A172 (cell line): ENCODE measurements around the gene NFIX. TPM values are rescaled to one million over a fixed set of nuclear protein-coding genes. Genes with fewer than 3 reads are reported as not detected.
A peak's percentile ranks its signal among the peaks of the same experiment; 100 is the strongest.
"Not testable (repeated sequence)": the region's sequence is repeated elsewhere in the genome, so short reads cannot be mapped to it uniquely, and the experiment has no call there.

Experiments used
- DNase-seq: peaks from one replicate; pipeline ENCODE4 v3.0.0-alpha.2; 2015; ENCODE audit warnings: low spot score
- total RNA-seq: library from RNA; depleted of rRNA; stranded (reverse); fragments of >200 nt; shearing (Covaris generic); gene quantifications from 2 replicates; pipeline ENCODE4 v1.2.3, GENCODE V29; 2014; rRNA removed

Gene NFIX
- 17.0 and 25.7 TPM in 2 replicates for total RNA-seq

DNA sequence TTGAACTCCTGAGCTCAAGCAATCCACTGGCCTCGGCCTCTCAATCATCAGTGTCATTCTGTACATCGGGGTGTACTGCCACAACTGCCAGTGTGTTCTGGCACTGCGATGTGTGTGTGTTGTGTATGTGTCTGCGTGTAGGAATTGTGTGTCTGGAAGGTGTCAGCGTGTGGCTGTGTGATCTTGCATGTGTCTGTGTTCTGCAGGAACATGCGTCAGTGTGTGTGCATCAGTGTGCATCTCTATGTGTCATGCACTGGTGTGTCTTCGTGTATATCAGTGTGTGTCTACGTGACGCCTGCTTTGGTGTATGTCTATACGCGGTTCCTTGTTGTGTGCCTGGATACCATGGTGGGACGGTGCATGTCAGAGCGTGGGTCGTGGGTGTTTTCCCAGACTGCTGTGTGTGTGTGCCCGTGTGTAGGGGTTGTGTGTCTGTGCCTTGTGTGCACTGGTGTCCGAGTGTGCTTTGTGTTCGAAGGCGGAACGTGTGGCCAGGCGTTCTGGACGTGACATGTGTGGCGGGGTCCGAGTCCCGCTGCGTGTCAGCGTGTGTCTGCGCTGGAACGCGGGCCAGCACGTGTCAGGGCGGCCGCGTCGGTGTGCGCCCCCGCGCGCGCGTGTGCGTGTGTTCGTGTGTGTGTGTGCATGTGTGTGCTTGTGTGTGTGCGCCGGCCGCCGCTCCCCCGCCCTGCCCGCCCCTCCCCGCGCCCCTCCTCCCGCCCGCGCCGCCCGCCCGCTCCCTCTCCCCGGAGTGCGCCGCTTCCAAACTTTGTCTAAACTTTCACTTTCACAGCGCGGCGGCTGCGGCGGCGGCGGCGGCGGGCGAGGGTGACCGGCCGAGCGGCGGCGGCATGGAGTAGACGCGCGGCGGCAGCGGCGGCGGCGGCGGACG, at the start of gene NFIX:
Gene NFIX, plus strand, starts transcription at position 775 of the 895 bp plus-strand sequence. CDS start 363 bp downstream, outside the sequence.
- DNase-seq = no peak

DNA sequence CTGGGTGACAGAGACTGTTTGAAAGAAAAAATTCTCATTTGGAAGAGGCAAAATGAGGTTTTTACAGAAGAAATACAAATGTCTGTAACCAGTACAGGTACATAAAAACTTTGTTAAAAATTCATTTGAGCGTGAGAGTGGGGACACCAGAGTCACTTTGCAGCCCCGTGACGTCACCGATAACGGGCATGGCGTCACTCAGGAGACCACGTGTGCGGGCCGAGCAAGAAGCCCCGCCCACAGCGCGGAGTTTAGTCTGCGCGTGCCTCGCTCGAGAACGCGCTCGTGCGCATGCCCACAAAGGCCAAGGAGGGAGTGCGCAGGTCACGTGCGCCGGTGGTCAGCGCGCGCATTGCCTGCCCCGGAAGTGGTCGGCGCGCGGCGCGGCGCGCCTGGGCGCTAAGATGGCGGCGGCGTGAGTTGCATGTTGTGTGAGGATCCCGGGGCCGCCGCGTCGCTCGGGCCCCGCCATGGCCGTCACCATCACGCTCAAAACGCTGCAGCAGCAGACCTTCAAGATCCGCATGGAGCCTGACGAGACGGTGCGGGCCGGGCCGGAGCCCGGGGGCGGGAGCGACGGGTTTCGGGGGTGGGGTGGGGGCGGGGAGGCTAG, 49.7 kb upstream of the NFIX start, which contains the start of gene RAD23A:
Gene RAD23A, plus strand, starts transcription at position 384 of the 613 bp plus-strand sequence. Its CDS starts 87 bp downstream, at position 471.
- DNase-seq = peak; percentile 95

DNA sequence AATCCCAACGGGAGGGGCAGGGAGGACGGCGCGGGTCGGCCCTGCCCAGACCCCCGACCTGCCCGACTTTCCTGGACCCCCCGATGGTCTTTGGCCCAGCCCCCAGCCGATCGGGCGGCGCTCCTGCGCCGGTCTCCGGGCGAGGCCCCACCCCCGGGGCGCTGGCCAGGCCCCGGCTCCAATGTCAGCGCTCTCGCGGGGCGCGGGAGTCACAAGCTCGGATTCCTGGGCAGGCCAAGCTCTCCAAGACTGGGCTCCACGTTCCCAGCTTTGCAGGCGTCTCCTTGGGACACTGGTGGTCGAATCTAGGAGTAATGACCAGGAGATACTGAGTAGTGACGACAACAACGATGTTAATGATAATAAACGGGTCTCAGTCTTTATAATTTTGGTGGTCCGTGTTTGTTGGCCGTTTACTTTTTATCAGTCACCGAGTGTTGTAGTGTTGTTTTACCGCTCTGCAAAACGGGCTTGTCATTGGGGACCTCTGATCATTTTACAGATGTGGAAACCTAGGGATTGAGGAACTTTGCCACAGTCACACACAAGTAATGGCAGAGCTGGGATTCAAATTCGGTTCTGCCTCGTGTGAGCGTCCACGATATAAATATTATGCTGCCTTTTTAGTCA, 49.1 kb upstream of the NFIX start:
- peak; percentile 63 for DNase-seq

DNA sequence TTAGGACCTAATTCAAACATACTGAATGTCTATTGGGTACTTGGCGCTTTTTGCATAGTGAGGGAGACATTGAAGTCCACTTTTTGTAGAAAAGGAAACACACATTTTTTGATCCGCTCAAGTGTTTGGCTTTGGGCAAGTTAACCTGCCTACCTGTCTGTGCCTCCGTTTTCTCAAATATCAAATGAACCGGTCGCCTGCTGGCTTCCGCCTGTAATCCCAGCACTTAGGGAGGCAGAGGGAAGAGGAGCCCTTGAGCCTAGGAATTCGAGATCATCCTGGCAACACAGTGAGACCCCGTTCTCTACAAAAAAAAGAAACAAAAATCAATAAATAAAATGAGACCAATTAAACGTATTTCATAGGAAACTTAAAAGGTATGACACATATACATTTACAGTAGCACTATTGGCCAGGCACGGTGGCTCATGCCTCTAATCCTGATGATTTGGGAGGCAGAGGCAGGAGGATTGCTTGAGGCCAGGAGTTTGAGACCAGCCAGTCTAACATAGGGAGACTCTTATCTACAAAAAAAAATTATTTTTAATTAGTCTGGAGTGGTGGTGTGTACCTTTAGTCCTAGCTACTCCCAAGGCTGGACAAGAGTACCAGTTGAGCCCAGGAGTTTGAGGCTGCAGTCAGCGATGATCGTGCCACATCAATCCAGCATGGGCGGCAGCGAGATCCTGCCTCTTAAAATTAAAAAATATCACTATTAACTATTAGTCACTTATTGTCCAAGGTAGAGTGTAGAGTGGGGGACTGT, 48.4 kb upstream of the NFIX start:
- no peak for DNase-seq

DNA sequence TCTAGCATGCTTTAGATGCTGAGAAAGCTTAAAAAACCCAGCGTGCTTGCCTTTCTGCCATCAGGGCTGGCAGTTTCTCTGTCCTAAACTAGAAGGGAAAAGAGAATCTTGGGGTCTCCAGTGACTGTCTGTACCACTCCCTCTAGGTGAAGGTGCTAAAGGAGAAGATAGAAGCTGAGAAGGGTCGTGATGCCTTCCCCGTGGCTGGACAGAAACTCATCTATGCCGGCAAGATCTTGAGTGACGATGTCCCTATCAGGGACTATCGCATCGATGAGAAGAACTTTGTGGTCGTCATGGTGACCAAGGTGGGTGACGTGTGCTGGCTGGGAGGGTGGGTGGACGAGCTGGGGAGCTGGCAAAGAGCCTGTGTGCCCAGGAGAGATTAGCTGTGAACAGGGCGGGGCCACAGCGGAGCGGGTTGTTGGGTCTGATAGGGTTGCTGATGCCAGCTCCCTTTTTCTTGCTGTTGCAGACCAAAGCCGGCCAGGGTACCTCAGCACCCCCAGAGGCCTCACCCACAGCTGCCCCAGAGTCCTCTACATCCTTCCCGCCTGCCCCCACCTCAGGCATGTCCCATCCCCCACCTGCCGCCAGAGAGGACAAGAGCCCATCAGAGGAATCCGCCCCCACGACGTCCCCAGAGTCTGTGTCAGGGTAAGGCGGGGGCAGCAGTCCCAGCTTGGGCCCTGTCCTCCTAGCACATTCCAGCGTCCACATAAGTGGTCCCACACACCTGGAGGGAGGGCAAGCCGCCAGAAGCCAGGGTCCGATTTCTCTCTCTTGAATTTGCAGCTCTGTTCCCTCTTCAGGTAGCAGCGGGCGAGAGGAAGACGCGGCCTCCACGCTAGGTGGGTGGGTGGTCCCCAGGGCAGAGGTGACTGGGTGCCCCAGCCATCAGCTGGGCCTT, 47.3 kb upstream of the NFIX start:
- DNase-seq = no peak

DNA sequence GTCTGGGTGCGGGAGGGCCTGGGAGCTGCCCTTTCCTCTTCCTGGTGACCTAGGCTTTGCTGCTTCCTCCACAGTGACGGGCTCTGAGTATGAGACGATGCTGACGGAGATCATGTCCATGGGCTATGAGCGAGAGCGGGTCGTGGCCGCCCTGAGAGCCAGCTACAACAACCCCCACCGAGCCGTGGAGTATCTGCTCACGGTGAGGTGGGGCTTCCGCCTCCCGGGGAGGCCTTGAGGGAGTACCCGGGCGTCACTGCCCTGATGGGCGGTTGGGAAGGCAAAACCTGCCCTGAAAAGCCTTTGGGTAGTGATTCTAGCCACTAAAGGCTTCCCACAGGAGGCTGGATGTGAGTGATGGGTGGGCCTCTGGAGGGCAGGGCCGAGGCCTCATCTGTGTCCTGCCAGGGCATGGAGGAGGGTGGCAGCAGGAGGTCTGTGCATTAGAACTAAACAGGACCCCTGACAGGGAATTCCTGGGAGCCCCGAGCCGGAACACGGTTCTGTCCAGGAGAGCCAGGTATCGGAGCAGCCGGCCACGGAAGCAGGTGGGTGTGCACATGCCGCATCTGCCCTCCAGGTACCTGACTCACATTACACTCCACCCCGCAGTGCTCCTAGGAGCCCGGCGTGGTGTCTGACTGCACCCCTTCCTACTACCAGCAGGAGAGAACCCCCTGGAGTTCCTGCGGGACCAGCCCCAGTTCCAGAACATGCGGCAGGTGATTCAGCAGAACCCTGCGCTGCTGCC, 46.5 kb upstream of the NFIX start:
- DNase-seq = no peak

DNA sequence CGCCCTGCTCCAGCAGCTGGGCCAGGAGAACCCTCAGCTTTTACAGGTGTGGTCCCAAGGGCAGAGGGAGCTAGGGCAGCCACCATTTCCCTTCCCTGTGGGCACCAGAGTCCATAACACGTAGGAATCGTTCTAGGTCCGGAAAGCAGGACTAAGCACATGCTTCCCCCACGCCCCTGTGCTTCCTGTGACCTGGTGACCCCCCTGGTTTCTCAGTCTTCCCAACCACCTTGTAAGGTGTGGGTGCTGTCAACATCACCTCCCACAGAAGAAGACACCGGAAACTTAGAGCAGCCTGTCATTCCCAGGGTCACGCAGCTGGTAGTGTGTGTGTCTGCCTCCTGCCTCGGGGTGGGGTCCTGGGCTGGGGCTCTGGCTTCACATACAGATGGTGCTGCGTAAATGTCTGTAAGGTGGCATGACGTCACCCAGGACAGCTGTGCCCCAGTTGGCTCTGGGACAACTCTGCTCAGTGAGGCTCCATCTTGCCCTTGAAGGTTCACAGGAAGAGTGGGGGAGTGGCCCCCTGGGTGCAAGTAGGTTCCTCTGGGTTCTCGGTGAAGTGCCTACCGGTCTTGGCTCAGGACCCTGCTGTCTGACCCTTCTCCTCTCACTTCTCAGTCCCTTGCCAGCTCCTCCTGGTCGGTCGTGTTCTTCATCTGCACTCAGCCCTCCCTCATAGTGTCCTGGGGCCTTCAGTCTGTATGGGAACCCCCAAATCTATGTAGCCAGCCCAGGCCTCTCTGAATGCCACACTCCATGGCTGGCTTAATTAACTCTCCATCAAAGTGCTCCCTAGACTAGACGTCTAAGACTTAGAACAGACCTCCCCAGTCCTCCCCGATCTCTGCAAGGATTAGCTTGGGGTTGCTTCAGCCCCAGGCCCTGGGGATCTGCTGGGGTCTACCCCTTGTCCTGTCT, 45.7 kb upstream of the NFIX start:
- DNase-seq = no peak

DNA sequence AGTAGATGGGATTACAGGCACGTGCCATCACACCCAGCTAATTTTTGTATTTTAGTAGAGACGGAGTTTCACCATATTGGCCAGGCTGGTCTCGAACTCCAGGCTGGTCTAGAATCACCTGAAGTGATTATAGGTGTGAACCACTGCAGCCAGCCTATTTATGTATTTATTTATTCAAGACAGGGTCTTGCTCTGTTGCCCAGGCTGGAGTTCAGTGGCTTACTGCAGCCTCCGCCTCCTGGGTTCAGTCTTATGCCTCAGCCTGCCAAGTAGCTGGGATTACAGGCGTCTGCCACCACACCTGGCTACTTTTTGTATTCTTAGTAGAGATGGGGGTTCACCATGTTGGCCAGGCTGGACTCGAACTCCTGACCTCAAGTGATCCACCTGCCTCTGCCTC, 43.2 kb upstream of the NFIX start:
- not testable (repeated sequence) for DNase-seq

DNA sequence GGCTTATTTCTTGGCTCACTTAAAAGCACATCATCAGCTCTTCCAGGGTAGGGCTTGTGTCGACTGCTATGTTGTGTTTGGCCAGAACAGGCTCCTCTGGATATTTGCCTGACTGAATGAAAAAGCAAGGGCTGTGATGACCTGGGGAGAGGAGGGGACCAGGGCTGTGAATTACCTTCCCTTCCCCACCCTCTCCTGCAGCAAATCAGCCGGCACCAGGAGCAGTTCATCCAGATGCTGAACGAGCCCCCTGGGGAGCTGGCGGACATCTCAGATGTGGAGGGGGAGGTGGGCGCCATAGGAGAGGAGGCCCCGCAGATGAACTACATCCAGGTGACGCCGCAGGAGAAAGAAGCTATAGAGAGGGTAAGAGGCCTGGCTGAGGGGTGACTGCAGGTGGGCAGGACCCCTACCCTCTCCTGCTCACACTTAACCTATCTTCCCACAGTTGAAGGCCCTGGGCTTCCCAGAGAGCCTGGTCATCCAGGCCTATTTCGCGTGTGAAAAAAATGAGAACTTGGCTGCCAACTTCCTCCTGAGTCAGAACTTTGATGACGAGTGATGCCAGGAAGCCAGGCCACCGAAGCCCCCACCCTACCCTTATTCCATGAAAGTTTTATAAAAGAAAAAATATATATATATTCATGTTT, 42.7 kb upstream of the NFIX start:
- peak; percentile 81 for DNase-seq

DNA sequence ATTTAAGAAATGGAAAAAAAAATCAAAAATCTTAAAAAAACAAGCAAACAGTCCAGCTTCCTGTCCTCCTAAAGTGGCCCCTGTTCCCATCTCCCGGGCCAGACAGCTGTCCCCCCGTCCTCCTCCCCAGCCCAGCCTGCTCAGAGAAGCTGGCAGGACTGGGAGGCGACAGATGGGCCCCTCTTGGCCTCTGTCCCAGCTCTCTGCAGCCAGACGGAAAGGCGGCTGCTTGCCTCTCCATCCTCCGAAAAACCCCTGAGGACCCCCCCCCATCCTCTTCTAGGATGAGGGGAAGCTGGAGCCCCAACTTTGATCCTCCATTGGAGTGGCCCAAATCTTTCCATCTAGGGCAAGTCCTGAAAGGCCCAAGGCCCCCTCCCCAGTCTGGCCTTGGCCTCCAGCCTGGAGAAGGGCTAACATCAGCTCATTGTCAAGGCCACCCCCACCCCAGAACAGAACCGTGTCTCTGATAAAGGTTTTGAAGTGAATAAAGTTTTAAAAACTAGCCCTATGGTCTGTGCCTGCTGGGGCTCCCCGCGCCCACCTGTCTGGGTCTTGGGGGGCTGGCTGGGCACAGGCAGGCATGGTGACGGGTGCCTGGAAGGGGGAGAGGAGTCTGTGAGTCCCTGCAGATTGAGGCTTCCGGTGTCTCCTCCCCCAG, 42.0 kb upstream of the NFIX start:
- DNase-seq = no peak

DNA sequence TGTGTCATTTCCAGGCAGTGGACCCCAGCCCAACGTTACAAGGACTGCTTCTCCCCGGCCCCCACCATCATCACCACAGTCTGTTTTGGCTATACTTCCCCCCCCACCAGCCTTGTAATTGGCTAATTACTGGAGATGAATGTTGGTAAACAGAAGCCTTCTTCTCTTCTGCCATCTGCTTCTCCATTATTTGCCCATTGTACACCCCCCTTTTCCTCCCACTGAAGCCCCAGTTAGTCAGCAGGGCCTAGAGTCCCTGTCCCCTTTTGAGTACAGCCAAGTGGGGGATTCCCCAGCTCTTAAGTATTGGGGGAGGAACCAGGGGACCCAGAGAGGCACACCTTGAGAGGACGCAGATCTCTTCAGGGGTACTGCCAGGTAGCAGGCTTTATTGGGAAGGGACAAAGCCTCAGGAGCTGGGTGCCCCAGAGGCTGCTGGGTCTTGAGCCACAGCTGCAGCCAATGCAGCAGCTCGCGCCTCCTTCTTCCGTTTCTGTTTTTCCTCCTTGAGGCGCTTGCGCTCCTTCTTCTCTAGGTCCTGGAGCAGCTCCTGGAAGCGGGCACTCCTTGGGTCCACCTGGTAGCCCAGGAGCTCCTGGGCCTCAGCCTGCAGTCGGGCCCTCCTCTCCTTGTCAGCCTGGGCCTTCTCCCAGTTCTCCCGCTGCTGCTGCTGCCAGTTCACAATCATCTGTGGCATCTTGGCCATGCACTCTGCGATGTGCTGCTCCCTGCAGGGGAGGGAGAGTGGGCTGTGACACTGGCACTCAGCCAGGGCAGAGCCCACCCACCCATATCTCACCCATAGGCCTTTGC, 41.3 kb upstream of the NFIX start:
- no peak for DNase-seq

DNA sequence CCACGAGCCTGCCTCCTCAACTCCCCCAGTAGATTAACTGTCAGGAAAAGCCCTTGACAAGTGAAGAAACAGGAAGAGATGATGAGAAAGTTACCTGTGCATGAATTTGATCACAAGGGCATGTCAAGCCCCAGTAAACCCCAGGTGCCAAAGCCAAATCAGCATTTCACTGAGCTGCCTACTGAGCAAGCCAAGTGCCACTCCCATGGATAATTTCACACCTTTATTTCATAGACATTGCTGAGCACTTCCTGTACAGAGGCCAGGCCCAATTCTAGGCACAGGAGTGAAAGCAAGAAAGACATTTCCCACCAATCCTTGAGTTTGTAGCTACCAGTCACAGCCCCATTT, 40.7 kb upstream of the NFIX start:
- DNase-seq = no peak

DNA sequence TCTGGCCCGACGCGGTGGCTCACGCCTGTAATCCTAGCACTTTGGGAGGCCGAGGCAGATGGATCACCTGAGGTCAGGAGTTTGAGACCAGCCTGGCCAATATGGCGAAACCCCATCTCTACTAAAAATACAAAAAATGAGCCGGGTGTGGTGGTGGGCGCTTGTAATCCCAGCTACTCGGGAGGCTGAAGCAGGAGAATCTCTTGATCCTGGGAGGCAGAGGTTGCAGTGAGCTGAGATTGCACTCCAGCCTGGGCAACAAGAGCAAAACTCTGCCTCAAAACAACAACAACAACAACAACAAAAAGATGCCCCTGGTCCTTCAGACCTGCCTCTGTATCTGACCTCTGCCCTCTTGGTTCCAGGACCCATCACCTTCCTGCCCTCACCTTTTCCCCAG, 39.7 kb upstream of the NFIX start:
- DNase-seq = not testable (repeated sequence)

DNA sequence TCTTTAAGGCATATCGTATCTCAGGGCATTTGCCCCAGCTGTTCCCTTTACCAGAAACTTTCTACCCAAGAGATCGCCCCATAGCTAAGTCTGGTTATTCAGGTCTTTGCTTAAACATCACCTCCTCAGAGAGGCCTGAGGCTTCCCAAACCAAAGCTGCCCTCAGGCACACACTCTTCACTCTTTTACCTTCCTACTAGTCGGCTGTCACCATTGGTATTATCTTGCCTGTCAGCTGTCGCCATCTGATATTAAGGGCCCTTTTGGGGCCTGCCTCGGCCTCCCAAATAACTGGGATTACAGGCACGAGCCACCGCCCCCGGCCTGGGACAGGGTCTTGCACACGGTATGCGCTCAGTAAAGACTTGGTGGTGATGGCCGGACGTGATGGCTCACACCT, 39.3 kb upstream of the NFIX start:
- DNase-seq = no peak

DNA sequence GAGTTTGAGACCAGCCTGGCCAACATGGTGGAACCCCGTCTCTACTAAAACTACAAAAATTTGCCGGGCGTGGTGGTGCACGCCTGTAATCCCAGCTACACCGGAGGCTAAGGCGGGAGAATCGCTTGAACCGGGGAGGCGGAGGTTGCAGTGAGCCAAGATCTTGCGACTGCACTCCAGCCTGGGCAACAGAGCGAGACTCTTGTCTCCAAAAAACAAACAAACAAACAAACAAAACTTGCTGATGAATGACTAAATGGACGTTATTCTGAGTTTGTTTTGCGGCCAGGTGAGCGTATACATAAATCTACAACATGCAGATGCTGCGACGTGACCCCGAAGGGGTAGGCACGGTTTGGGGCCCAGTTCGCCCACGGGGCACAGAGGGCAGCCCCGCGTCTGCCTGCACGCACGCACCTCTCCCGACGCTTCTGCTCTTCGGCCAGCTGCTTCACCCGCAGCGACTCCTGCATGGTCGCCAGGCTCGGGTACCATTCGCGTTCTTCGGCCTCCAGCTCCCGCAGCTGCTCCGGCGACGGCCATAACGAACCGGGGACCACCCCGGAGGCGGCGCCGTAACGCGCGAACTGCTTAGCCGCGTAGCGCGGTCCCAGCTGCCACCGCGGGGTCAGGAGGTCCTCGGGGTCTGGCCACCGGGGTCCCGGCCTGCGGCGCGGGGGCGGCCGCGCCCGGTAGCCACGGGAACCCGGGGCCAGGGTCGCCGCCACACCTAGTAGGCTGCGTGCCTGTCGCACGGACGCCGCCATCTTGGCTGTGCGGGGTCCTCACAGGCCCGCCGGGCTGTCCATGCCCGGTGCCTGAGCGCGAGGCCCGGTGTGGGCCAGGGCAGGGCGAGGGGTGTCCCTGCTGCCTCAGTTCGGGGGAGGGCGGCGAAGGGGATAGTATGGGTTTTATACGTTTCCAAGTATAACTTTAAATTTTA, 38.6 kb upstream of the NFIX start, which contains the start of gene GADD45GIP1:
Gene GADD45GIP1, minus strand, starts transcription at position 778 of the 943 bp plus-strand sequence. Its CDS starts 11 bp downstream, at position 767.
- DNase-seq = peak; percentile 67
